Measurements from ENCODE around the gene TOMM40L. TPM values are rescaled to one million over a fixed set of nuclear protein-coding genes. Genes with fewer than 3 reads are reported as not detected.

The TOMM40L gene
- total RNA-seq, 1 experiment from 2014 or later = 6.7 TPM

DNA sequence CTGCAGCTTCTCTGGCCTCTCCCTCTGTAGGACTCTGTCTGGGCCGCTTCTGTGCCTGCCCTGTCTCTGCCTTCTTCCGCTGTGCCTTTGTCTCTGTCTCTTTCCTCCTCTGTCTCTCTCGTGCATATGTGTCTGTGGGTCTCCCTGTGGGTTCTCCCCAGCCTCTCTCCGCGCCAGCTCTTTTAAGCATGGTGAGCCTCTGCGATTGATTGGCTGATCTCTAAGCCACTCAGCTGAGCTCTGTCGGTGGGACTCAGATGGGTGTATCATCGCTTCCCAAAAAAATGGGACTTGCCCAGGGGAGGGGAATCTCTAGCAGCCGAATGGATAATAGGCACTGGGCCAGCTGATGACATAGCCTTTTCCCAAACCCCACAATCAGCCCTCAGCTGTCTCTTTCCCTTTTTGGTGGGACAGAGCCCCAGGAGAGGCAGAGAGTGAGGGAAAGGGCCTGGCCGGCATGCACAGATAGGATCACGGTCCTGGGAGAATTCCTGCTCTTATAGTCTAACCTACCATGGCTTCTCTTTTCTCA is 26.9 kb upstream of the TOMM40L start, which contains the start of gene ADAMTS4:
Gene ADAMTS4 (minus strand): TSS at position 158 of the 535 bp plus-strand sequence. CDS start 427 bp downstream, outside the sequence.
- Histone ChIP-seq H3K79me2 (ENCODE audit: low read depth) (peaks cover 16% of the 10 kb centered on the region), H3K4me3 (no peak within 1 kb of the TSS), H3K36me3 (ENCODE audit: low read depth) (peaks cover 2% of the 10 kb centered on the region; the same call in 1 of the 2 replicates), H3K9me2 (ENCODE audit: insufficient read depth) (no peaks in the 10 kb centered on the region), H3K27me3 (ENCODE audit: insufficient read depth, low read depth) (no peaks in the 10 kb centered on the region), H2AFZ (no peak within 1 kb of the TSS), H3K4me1 (replicated peaks; ENCODE audit: insufficient read depth) (peaks cover 19% of the 10 kb centered on the region), H3K9me3 (ENCODE audit: insufficient read depth, low read depth) (no peaks in the 10 kb centered on the region), H3K4me2 (peak within 1 kb of the TSS; percentile 54), H3K27ac (no peak within 1 kb of the TSS), H3F3A (ENCODE audit: insufficient read depth, low read depth) (peaks cover 13% of the 10 kb centered on the region; the same call in 1 of the 2 replicates), H4K20me1 (ENCODE audit: insufficient read depth) (no peaks in the 10 kb centered on the region)
- intact Hi-C loops (cut with micrococcal nuclease; ENCODE audit: unreplicated experiment) = no loop called here
- POLR2A ChIA-PET (ENCODE audit: unreplicated experiment) = no interaction called here
- no TSS peak for BruUV-seq (replicated peaks)
- CTCF ChIA-PET = interaction anchor here (1.1 kb wide), 1 partner anchor 27 kb away, joined by 3 read pairs; the partner anchor contains the start of gene TOMM40L
- no peak for DNase-seq
- TF ChIP-seq EZH2 (IDR thresholded peaks at IDR 0.05; ENCODE audit: low read depth) = no peak
- TF ChIP-seq, protein P1, sequence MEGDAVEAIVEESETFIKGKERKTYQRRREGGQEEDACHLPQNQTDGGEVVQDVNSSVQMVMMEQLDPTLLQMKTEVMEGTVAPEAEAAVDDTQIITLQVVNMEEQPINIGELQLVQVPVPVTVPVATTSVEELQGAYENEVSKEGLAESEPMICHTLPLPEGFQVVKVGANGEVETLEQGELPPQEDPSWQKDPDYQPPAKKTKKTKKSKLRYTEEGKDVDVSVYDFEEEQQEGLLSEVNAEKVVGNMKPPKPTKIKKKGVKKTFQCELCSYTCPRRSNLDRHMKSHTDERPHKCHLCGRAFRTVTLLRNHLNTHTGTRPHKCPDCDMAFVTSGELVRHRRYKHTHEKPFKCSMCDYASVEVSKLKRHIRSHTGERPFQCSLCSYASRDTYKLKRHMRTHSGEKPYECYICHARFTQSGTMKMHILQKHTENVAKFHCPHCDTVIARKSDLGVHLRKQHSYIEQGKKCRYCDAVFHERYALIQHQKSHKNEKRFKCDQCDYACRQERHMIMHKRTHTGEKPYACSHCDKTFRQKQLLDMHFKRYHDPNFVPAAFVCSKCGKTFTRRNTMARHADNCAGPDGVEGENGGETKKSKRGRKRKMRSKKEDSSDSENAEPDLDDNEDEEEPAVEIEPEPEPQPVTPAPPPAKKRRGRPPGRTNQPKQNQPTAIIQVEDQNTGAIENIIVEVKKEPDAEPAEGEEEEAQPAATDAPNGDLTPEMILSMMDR (conservative IDR thresholded peaks at IDR 0.05) = no peak

DNA sequence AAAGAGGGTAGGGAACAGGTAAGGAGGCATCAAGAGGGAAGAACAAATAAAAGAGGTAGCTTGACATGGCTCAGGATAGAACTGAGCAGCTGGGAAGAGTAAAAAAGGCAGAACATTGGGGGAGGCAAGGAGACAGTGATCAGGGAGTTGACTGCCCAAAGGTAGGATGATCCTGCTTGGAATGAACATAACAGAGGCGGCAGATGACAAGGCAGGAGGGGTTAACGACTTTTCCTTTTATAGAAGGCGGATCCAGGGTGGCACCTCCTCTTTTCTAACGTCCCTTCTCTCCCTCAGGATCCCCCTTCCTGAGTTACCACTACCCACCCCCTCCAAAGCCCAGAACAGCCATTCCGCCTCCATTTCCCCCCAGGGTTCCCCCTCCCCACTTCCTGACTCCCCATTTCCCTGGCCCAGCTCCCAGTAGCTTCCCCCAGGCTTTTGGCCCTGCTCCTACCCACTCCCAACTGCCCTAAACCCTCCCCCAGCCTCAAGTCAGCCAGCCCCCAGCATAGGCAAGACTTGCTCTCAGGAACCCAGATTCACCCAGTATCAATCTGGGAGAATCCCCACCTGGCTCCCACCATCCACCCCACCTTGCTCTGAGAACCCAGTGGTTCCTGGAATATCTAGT is 26.2 kb upstream of the TOMM40L start:
- Histone ChIP-seq H3K27ac (no peak overlapping the region), H3K27me3 (ENCODE audit: insufficient read depth, low read depth) (no peaks in the 10 kb centered on the region), H3K9me2 (ENCODE audit: insufficient read depth) (no peaks in the 10 kb centered on the region), H3K4me3 (no peak overlapping the region), H3K36me3 (ENCODE audit: low read depth) (peaks cover 9% of the 10 kb centered on the region), H3F3A (ENCODE audit: insufficient read depth, low read depth) (peaks cover 13% of the 10 kb centered on the region; the same call in 1 of the 2 replicates), H4K20me1 (ENCODE audit: insufficient read depth) (no peaks in the 10 kb centered on the region), H2AFZ (no peak overlapping the region), H3K4me1 (replicated peaks; ENCODE audit: insufficient read depth) (peaks cover 19% of the 10 kb centered on the region), H3K4me2 (no peak overlapping the region), H3K79me2 (ENCODE audit: low read depth) (peaks cover 22% of the 10 kb centered on the region), H3K9me3 (ENCODE audit: insufficient read depth, low read depth) (no peaks in the 10 kb centered on the region)
- TF ChIP-seq EZH2 (IDR thresholded peaks at IDR 0.05; ENCODE audit: low read depth) = no peak
- TF ChIP-seq, protein P1 (conservative IDR thresholded peaks at IDR 0.05) = no peak
- CTCF ChIA-PET = no interaction called here
- intact Hi-C loops (cut with micrococcal nuclease; ENCODE audit: unreplicated experiment) = no loop called here
- no peak for DNase-seq
- POLR2A ChIA-PET (ENCODE audit: unreplicated experiment) = no interaction called here
- BruUV-seq (replicated peaks) = no TSS peak

DNA sequence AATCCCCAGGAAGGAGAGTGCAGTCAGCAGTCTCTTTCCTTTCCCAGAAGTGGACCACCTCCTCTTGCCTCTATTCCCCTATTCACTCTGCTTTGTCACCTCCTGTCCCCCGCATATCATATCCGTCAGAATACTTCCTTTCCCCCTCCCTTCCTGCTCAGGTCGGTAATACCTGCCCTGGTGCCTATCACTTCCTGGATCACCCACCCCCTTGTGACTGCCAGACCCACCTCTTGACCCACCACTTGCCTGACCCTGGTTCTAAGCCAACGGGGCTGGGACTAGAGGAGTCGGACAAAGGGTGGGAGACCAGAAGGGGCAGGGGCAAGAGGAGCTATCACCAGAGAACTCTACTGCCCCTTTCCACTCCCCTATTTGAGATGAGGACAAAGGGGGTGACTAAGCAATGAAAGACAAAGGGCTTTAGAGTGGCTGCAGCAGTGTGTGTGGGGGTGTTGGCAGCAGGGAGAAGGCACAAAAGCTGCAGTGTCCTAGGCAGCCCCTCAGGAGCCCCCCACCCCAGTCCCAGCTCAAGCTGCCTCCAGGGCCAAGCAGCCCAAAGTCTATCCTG is 25.4 kb upstream of the TOMM40L start:
- Histone ChIP-seq H3K27ac (no peak overlapping the region), H2AFZ (no peak overlapping the region), H3K36me3 (ENCODE audit: low read depth) (peaks cover 9% of the 10 kb centered on the region), H3K4me2 (no peak overlapping the region), H3K9me3 (ENCODE audit: insufficient read depth, low read depth) (no peaks in the 10 kb centered on the region), H3K79me2 (ENCODE audit: low read depth) (peaks cover 29% of the 10 kb centered on the region), H3K4me1 (replicated peaks; ENCODE audit: insufficient read depth) (peaks cover 19% of the 10 kb centered on the region), H3K27me3 (ENCODE audit: insufficient read depth, low read depth) (no peaks in the 10 kb centered on the region), H3K4me3 (no peak overlapping the region), H4K20me1 (ENCODE audit: insufficient read depth) (no peaks in the 10 kb centered on the region), H3K9me2 (ENCODE audit: insufficient read depth) (no peaks in the 10 kb centered on the region), H3F3A (ENCODE audit: insufficient read depth, low read depth) (peaks cover 13% of the 10 kb centered on the region; the same call in 1 of the 2 replicates)
- no TSS peak for BruUV-seq (replicated peaks)
- no peak for DNase-seq
- POLR2A ChIA-PET (ENCODE audit: unreplicated experiment) = interaction anchor here (0.6 kb wide), 1 partner anchor 910 kb away, joined by 5 read pairs; no protein-coding TSS in a partner anchor
- intact Hi-C loops (cut with micrococcal nuclease; ENCODE audit: unreplicated experiment) = no loop called here
- TF ChIP-seq EZH2 (IDR thresholded peaks at IDR 0.05; ENCODE audit: low read depth) = no peak
- TF ChIP-seq, protein P1 (conservative IDR thresholded peaks at IDR 0.05) = no peak
- CTCF ChIA-PET = interaction anchor here (0.6 kb wide), 1 partner anchor 179 kb away, joined by 6 read pairs; no protein-coding TSS in a partner anchor
